Measurements from ENCODE around the gene APOC3.

Gene APOC3

GRCh38 chr11:116869610-116870009 lies 39.9 kb downstream of the APOC3 start:
- in situ Hi-C loops (cut with MboI; ENCODE audit: low sequenced_read_pairs): no loop called here

DNA sequence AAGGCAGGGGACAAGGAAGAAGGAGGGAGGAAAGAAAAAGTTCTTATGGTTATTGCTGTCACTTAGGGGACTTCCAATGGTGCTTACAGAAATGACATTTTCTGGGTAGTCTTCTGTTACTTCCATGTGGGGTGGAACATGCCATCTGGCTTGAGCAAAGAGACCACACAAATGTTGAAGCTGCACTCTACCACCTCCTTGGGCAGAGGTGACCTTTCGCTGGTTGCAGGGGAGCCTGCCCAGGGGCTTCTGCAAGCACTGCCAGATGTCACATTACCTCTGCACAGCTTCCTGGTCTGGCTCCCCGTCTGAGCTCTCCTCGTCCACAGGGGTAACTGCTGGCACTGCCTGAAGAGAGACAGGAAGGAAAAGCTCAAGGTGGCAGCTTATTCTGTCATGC lies 40.3 kb downstream of the APOC3 start:
- in situ Hi-C loops (cut with MboI; ENCODE audit: low sequenced_read_pairs): no loop called here

GRCh38 chr11:116871248-116871647 lies 41.5 kb downstream of the APOC3 start:
- in situ Hi-C loops (cut with MboI; ENCODE audit: low sequenced_read_pairs): no loop called here

DNA sequence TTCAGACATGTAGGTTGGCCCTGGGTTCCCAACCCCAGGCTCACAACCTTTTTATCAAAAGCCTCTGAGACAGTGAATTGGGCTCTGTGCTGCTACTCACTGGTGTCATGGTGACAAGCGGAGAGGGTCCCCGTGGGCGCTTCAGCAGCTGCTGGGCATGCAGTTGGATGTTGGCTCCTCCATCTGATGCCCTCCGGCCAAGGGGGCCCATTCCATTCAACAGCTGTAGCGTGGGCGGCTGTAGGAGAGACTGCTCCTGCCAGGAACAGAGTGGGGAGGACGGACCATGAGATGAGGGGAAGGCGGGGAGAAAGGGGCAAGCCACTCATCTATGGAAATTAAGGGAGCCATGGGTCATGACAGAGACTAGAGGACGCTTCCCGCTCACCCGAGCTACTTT lies 43.7 kb downstream of the APOC3 start:
- in situ Hi-C loops (cut with MboI; ENCODE audit: low sequenced_read_pairs): no loop called here

DNA sequence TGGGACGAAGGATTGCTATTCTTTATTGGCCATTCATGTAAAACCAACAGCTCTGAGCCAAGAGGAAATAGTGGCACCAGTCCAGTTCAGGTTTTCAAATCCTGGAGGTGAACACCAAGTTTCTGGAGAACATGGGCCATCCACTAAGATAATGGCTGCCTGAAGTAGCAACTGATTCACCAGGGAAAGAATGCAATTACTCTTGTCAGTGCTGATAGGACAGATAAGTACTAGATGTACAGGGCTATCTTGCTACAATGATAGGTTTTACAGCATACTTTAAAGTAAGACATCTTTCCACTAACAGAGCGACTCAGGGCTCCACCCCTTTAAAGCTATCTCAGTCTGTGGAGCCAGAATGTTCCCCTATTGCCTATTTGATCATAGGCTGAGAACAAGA lies 44.5 kb downstream of the APOC3 start:
- in situ Hi-C loops (cut with MboI; ENCODE audit: low sequenced_read_pairs): no loop called here

- in situ Hi-C loops (cut with MboI; ENCODE audit: low sequenced_read_pairs): no loop called here
Observed at GRCh38 chr11:116875194-116875593, 45.5 kb downstream of the APOC3 start.

DNA sequence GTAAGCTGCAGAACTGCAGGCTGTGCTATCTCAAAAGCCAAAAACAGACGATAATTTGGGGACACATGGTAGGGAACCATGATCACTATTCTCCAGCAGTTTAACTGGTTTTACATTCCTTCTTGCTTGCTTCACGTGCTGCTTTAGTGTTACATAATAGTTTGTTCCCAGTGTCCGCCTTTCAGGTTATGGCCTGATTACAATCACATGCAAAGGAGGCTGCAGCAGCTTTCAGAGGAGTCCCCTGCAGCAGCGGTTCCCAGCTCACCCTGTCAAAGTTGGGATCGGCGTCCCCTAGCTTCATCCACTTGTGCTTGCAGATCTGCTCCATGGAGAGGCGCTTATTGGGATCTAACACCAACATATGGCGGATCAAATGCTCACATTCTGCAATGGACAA lies 46.9 kb downstream of the APOC3 start:
- in situ Hi-C loops (cut with MboI; ENCODE audit: low sequenced_read_pairs): no loop called here

DNA sequence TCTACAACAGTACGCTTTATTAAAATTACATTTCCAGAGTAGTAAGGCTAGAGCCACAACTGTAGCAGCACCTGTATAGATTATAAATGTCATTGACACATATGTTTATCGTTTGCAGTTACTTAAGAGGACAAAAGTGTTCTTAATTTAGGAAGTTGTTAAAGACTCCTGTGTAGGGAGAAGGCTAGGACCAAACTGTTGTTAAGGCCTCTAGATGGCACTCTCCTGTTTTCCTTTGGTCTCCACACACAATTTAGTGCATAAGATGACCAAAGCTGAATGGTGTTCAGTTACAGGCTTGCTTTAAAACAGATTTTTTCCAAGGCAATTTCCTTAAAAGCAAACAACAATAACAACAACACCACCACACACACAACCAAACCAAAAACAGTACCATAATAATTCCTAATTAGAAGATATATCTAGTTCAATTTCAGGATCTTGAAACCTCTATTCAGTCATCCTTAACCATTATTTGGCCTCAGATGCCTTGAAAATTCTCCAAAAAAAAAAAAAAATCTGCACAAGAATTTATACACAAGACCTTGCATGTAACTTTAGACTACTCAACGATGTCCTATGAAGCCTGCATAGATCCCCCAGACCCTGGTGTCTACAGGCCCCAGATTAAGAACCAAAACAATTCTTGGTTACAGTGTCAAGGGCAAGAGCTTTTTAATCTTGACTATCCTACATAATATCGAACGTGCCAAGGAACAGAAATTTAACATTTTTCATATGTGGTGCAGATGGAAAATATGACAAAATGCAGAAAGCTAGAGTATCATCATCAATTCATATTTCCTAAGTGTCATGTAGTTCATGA lies 50.3 kb downstream of the APOC3 start:
- in situ Hi-C loops (cut with MboI; ENCODE audit: low sequenced_read_pairs): no loop called here

- in situ Hi-C loops (cut with MboI; ENCODE audit: low sequenced_read_pairs): no loop called here
Observed at GRCh38 chr11:116881143-116881542, 51.4 kb downstream of the APOC3 start.

- in situ Hi-C loops (cut with MboI; ENCODE audit: low sequenced_read_pairs): no loop called here
Observed at GRCh38 chr11:116882386-116882785, 52.7 kb downstream of the APOC3 start.

Measured in hTERT RPE-1 (cell line).